Spleen (tissue), 11 donors: Measurements from ENCODE around the gene CDH13. TPM values are rescaled to one million over a fixed set of nuclear protein-coding genes. Genes with fewer than 3 reads are reported as not detected.

Source experiments
- DNase-seq: peaks from one replicate; pipeline ENCODE4 v3.0.0-alpha.2; 2020
- H3K27ac ChIP-seq, 8 donors: fragments of 200-600 bp; sonication (generic) in 7 of 8; 1 replicate in 4 of 8; 2 replicates in 4 of 8; pipeline versions ENCODE4 v1.5.0 to v1.8.0; 2016 to 2021; ENCODE audit warnings: inconsistent platforms in 4 of 8, mild to moderate bottlenecking in 4 of 8, moderate library complexity in 1 of 8
- H3K27me3 ChIP-seq, 7 donors: fragments of 200-600 bp; sonication (generic) in 6 of 7; replicated peaks in 1 of 7; 1 replicate in 4 of 7; 2 replicates in 3 of 7; pipeline versions ENCODE4 v1.5.0 to v1.8.0; 2016 to 2021; ENCODE audit warnings: inconsistent platforms in 3 of 7, mild to moderate bottlenecking in 1 of 7
- H3K36me3 ChIP-seq, 6 donors: fragments of 200-600 bp; sonication (generic) in 5 of 6; 1 replicate in 4 of 6; 2 replicates in 2 of 6; pipeline versions ENCODE4 v1.5.0 to v1.8.0; 2016 to 2021; ENCODE audit warnings: inconsistent platforms in 2 of 6
- H3K4me1 ChIP-seq, 6 donors: fragments of 200-600 bp; sonication (generic) in 5 of 6; 1 replicate in 3 of 6; 2 replicates in 3 of 6; pipeline versions ENCODE4 v1.5.0 to v1.8.0; 2016 to 2021; ENCODE audit warnings: inconsistent platforms in 3 of 6
- H3K4me3 ChIP-seq, 8 donors: fragments of 200-600 bp; sonication (generic) in 7 of 8; 1 replicate in 4 of 8; 2 replicates in 4 of 8; pipeline versions ENCODE4 v1.5.0 to v1.8.0; 2016 to 2021; ENCODE audit warnings: inconsistent platforms in 4 of 8, mild to moderate bottlenecking in 4 of 8, moderate library complexity in 2 of 8
- H3K9me3 ChIP-seq, 8 donors: fragments of 200-600 bp; sonication (generic) in 7 of 8; 1 replicate in 4 of 8; 2 replicates in 4 of 8; pipeline versions ENCODE4 v1.5.0 to v1.8.0; 2016 to 2021; ENCODE audit warnings: inconsistent platforms in 4 of 8
- POLR2A ChIP-seq, 3 donors: fragments of 450-650 bp; IDR thresholded peaks; one replicate each; pipeline ENCODE4 v1.5.1; 2017; ENCODE audit warnings: antibody characterized with exemption in 3 of 3, mild to moderate bottlenecking in 1 of 3
- POLR2AphosphoS5 ChIP-seq, 3 donors: sonication (generic); formaldehyde crosslinking; IDR thresholded peaks; one replicate each; pipeline ENCODE4 v1.5.1; 2017; ENCODE audit warnings: antibody characterized with exemption in 3 of 3
- WGBS, 5 donors: extraction: QIAGEN DNeasy Blood & Tissue Kit in 3 of 5; methylation state at CpG; one replicate each; pipeline versions ENCODE4 v1.1.5 to v1.1.7; 2013 to 2018; 5-methylcytosine and 5-hydroxymethylcytosine counted together
- intact Hi-C: fragments of 100-400 bp; cut with DNase I; formaldehyde crosslinking; loops from one replicate; pipeline ENCODE4 v1.15.0; 2023; ENCODE audit warnings: low total_unique reads
- polyA plus RNA-seq, 3 donors: library from polyadenylated mRNA; stranded (reverse); fragments of 200-250 nt; gene quantifications; one replicate each; pipeline ENCODE4 v1.2.1, GENCODE V29; 2013
- total RNA-seq, 7 donors: library from RNA; depleted of rRNA in 3 of 7; stranded (reverse); fragments of >200 nt in 3 of 7; fragmentation: NEBNext Ultra II Directional in 4 of 7; extraction: Animal tissue kit (Norgen Biotek cat#: 25700) in 4 of 7; gene quantifications; one replicate each; pipeline versions ENCODE4 v1.1.0 to v1.2.1, GENCODE V29; 2016 to 2021
- TF ChIP-seq, protein P1 (sequence below), 11 experiments: fragments of 200-600 bp in 7 of 11; fragments of 450-650 bp in 4 of 11; sonication (generic) in 4 of 11; IDR thresholded peaks in 8 of 11; conservative IDR thresholded peaks in 3 of 11; 1 replicate in 7 of 11; 2 replicates in 4 of 11; pipeline versions ENCODE4 v1.4.0 to v1.8.0; 2016 to 2021; ENCODE audit warnings: antibody characterized with exemption in 11 of 11, inconsistent platforms in 4 of 11, mild to moderate bottlenecking in 1 of 11
- donor health status: healthy with polysubstance abuse.
- donor health status: DM: no; HTN: no; CAD: no; lungs with moderate emphysema.
- donor health status: DM: no; HTN: no; CAD: no.
- donor health status: Bipolar disorder and iron deficiency.
- donor health status: healthy.
- donor health status: DM: no; HTN: no; CAD: no.
- donor health status: DM: yes; HTN: yes; CAD: no.

CDH13 gene
- total and polyA plus RNA-seq, 10 donors: 0.13 to 4.6 (median 1.1) TPM

DNA sequence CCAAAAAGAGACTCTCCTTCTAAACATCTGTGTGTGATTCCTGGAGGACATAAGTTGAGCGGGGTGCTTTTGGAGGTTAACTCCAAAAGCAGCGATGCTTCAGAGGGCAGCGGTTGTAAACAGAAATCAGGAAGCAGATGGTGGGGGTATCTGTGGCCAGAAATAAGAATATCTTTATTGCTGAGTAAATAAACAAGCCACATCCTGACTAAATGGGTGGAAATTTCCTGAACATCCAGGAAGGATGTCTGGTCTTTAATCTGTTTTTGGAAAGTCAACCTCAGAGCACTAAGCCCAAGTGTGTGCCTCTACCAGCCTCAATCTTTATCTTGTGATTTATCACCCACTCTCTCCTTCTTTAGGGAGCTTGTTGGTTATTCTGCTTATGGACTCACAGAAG lies 123.3 kb downstream of the CDH13 start:
- Histone ChIP-seq H3K9me3 (no peaks in the 10 kb centered on the region), H3K4me3 (no peak overlapping the region), H3K27me3 (peaks cover 0 to 29% (median 0%) of the 10 kb centered on the region in 7 donors), H3K36me3 (no peaks in the 10 kb centered on the region), H3K27ac (no peak overlapping the region), H3K4me1 (peaks cover 0 to 4% (median 0%) of the 10 kb centered on the region in 6 donors)
- TF ChIP-seq POLR2A (IDR thresholded peaks at IDR 0.05): no peak
- TF ChIP-seq, protein P1, sequence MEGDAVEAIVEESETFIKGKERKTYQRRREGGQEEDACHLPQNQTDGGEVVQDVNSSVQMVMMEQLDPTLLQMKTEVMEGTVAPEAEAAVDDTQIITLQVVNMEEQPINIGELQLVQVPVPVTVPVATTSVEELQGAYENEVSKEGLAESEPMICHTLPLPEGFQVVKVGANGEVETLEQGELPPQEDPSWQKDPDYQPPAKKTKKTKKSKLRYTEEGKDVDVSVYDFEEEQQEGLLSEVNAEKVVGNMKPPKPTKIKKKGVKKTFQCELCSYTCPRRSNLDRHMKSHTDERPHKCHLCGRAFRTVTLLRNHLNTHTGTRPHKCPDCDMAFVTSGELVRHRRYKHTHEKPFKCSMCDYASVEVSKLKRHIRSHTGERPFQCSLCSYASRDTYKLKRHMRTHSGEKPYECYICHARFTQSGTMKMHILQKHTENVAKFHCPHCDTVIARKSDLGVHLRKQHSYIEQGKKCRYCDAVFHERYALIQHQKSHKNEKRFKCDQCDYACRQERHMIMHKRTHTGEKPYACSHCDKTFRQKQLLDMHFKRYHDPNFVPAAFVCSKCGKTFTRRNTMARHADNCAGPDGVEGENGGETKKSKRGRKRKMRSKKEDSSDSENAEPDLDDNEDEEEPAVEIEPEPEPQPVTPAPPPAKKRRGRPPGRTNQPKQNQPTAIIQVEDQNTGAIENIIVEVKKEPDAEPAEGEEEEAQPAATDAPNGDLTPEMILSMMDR (IDR thresholded peaks at IDR 0.05 in 8 of 11, conservative IDR thresholded peaks at IDR 0.05 in 3 of 11): no peak
- TF ChIP-seq POLR2AphosphoS5 (IDR thresholded peaks at IDR 0.05): no peak
- no peak for DNase-seq
- 14 to 22% (median 15%) methylated on average over 3 of the region's 3 CpGs for WGBS, 5 donors
- intact Hi-C loops: no loop called here

DNA sequence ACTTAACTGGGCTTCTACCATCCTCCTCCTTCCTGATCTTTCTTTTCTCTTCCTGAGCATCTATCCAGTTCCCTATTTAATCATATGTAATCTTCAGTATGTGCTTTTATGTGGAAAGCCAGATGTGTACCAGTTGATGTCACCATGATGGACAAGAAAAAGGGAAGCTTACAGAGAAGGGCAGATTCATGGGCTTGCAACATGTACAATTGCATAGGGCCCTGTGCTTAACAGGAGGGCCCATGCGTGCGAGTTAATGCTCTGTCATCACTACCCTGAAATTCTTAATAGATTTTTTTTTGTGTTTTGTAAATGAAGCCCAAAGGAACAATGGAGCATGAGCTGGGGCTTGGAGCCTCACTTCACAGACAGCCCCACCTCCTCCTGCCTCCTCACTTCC lies 124.3 kb downstream of the CDH13 start:
- 74 to 92% (median 85%) methylated on average over 2 of the region's 2 CpGs for WGBS, 5 donors
- no peak for DNase-seq
- H3K36me3 ChIP-seq: no peaks in the 10 kb centered on the region
- intact Hi-C loops: no loop called here
- peaks cover 0 to 4% (median 0%) of the 10 kb centered on the region in 6 donors for H3K4me1 ChIP-seq
- H3K4me3 ChIP-seq: no peak overlapping the region
- peaks cover 0 to 25% (median 0%) of the 10 kb centered on the region in 7 donors for H3K27me3 ChIP-seq
- TF ChIP-seq, protein P1 (IDR thresholded peaks at IDR 0.05 in 8 of 11, conservative IDR thresholded peaks at IDR 0.05 in 3 of 11): no peak
- TF ChIP-seq POLR2A (IDR thresholded peaks at IDR 0.05) (no peak), POLR2AphosphoS5 (IDR thresholded peaks at IDR 0.05) (no peak)
- H3K27ac ChIP-seq: no peak overlapping the region
- no peaks in the 10 kb centered on the region for H3K9me3 ChIP-seq

- peaks cover 0 to 25% (median 0%) of the 10 kb centered on the region in 7 donors for H3K27me3 ChIP-seq
- peaks cover 0 to 5% (median 0%) of the 10 kb centered on the region in 6 donors for H3K4me1 ChIP-seq
- WGBS, 5 donors: 96 to 98% (median 97%) methylated on average over 5 of the region's 5 CpGs
- no peak overlapping the region for H3K27ac ChIP-seq
- TF ChIP-seq POLR2AphosphoS5 (IDR thresholded peaks at IDR 0.05) (no peak), POLR2A (IDR thresholded peaks at IDR 0.05) (no peak)
- TF ChIP-seq, protein P1 (IDR thresholded peaks at IDR 0.05 in 8 of 11, conservative IDR thresholded peaks at IDR 0.05 in 3 of 11): no peak
- no peaks in the 10 kb centered on the region for H3K9me3 ChIP-seq
- intact Hi-C loops: no loop called here
- no peak overlapping the region for H3K4me3 ChIP-seq
- no peaks in the 10 kb centered on the region for H3K36me3 ChIP-seq
- DNase-seq: no peak
Observed at GRCh38 chr16:82752172-82752571, 125.4 kb downstream of the CDH13 start.

DNA sequence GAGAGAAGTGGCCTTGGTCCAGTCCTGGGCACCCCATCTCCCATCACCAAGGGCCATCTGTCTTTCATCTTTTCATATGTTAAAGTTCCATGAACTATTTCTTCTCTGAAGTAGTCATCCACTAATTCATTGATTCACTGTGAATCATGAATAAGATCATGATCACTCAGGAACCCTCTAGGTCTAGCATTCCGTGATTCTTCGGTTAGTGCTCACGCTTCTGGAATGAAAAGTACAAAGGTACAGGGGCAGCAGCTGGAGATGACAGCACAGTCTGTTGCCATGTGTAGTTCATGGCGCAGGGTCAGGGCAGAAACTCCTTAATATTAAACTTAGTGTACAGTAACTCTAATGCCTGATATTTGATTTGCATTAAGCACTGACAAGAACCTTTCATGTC lies 127.1 kb downstream of the CDH13 start:
- 91 to 98% (median 94%) methylated on average over 4 of the region's 4 CpGs for WGBS, 5 donors
- intact Hi-C loops: no loop called here

More for the DNA sequence above, 127.1 kb downstream of the CDH13 start:
- peaks cover 0 to 14% (median 0%) of the 10 kb centered on the region in 7 donors for H3K27me3 ChIP-seq
- no peaks in the 10 kb centered on the region for H3K9me3 ChIP-seq
- DNase-seq: no peak
- peaks cover 0 to 5% (median 0%) of the 10 kb centered on the region in 6 donors for H3K4me1 ChIP-seq
- TF ChIP-seq, protein P1 (IDR thresholded peaks at IDR 0.05 in 8 of 11, conservative IDR thresholded peaks at IDR 0.05 in 3 of 11): no peak
- TF ChIP-seq POLR2A (IDR thresholded peaks at IDR 0.05): no peak
- no peak for TF ChIP-seq POLR2AphosphoS5 (IDR thresholded peaks at IDR 0.05)
- no peaks in the 10 kb centered on the region for H3K36me3 ChIP-seq
- no peak overlapping the region for H3K4me3 ChIP-seq
- no peak overlapping the region for H3K27ac ChIP-seq
